PFSK-1 (cell line): ENCODE measurements around the gene JAKMIP1.

Experiments
- POLR2AphosphoS5 ChIP-seq: IDR thresholded peaks from 2 replicates; pipeline ENCODE4 v1.6.1; 2012; ENCODE audit warnings: low read depth, mild to moderate bottlenecking, control low read depth, low read length, moderate library complexity
- REST ChIP-seq, 2 experiments: IDR thresholded peaks; 2 replicates each; pipeline versions ENCODE4 v1.6.1 to v1.8.0; 2011 to 2012; ENCODE audit warnings: low read depth in 2 of 2, low read length in 2 of 2, control low read depth in 1 of 2, inconsistent platforms in 1 of 2, mild to moderate bottlenecking in 1 of 2, moderate library complexity in 1 of 2; ENCODE audit not compliant: insufficient read depth in 1 of 2
- SIN3A ChIP-seq: IDR thresholded peaks from 2 replicates; pipeline ENCODE4 v1.6.1; 2012; ENCODE audit warnings: mild to moderate bottlenecking, low read length, moderate library complexity, borderline replicate concordance; ENCODE audit not compliant: insufficient read depth

- TF ChIP-seq SIN3A (no peak), REST (IDR thresholded peaks at IDR 0.05; ENCODE audit: insufficient read depth in 1 of 2, low read depth in 2 of 2, low read length in 2 of 2) (no peak), POLR2AphosphoS5 (no peak)
Measured at GRCh38 chr4:6148506-6149205, 51.7 kb downstream of the JAKMIP1 start.
